PC-3 (cell line): ENCODE data around the gene C2orf15. TPM values are rescaled to one million over a fixed set of nuclear protein-coding genes. Genes with fewer than 3 reads are reported as not detected.

Source experiments
- ATAC-seq: fragments of 200-7000 bp; cut with Tn5 transposase; 2 replicates; pipeline ENCODE4 v1.9.1; 2020; ENCODE audit warnings: mild to moderate bottlenecking, moderate library complexity
- Bru-seq: library from RNA; stranded (reverse); fragments of 400-500 nt; gene quantifications from one replicate; lab custom pipeline; 2021; lab: Mats Ljungman, UMichigan
- BruChase-seq, 2 experiments: library from RNA; stranded (reverse); fragments of 400-500 nt; gene quantifications; one replicate each; lab custom pipeline; 2021; lab: Mats Ljungman, UMichigan
- BruUV-seq: library from RNA; stranded (reverse); fragments of 400-500 nt; replicated peaks from 2 replicates; lab custom pipeline; 2021; lab: Mats Ljungman, UMichigan
- CTCF ChIA-PET: fragments of 300-600 bp; sonication (Branson Sonifier 250); formaldehyde crosslinking; loops from one replicate; lab custom pipeline; 2022; ENCODE audit warnings: antibody characterized with exemption; lab: Charles Lee
- POLR2A ChIA-PET: fragments of 300-600 bp; sonication (Branson Sonifier 250); formaldehyde crosslinking; loops from one replicate; lab custom pipeline; 2022; ENCODE audit warnings: antibody characterized with exemption; ENCODE audit not compliant: unreplicated experiment; lab: Charles Lee
- DNase-seq: peaks from one replicate; pipeline ENCODE4 v3.0.0-alpha.2; 2015
- H2AFZ ChIP-seq: fragments of 300-600 bp; sonication (generic); 2 replicates; pipeline ENCODE4 v1.6.0; 2016; ENCODE audit warnings: antibody characterized with exemption, low read length
- H3F3A ChIP-seq: fragments of 300-600 bp; sonication (generic); one replicate; pipeline ENCODE4 v1.6.0; 2017; ENCODE audit warnings: antibody characterized with exemption, low read length, control low read depth, mild to moderate bottlenecking; ENCODE audit not compliant: unreplicated experiment
- H3K27ac ChIP-seq: fragments of 300-600 bp; sonication (generic); 2 replicates; pipeline ENCODE4 v1.5.1; 2016; ENCODE audit warnings: mild to moderate bottlenecking, low read length
- H3K27me3 ChIP-seq: fragments of 300-600 bp; sonication (generic); 2 replicates; pipeline ENCODE4 v1.6.1; 2016; ENCODE audit warnings: low read length, mixed read lengths
- H3K36me3 ChIP-seq: fragments of 300-600 bp; sonication (generic); 2 replicates; pipeline ENCODE4 v1.6.1; 2016; ENCODE audit warnings: low read depth, mixed run types, low read length, mixed read lengths
- H3K4me1 ChIP-seq: fragments of 300-600 bp; sonication (generic); 2 replicates; pipeline ENCODE4 v1.5.1; 2016; ENCODE audit warnings: low read length; ENCODE audit not compliant: insufficient read depth
- H3K4me2 ChIP-seq: fragments of 300-600 bp; sonication (generic); 2 replicates; pipeline ENCODE4 v1.6.0; 2016; ENCODE audit warnings: low read length
- H3K4me3 ChIP-seq: fragments of 300-600 bp; sonication (generic); 2 replicates; pipeline ENCODE4 v1.5.1; 2016; ENCODE audit warnings: mild to moderate bottlenecking, low read length, mixed read lengths
- H3K79me2 ChIP-seq: fragments of 300-600 bp; sonication (generic); 2 replicates; pipeline ENCODE4 v1.6.1; 2017; ENCODE audit warnings: low read length, mixed read lengths
- H3K9ac ChIP-seq: fragments of 300-600 bp; sonication (generic); 2 replicates; pipeline ENCODE4 v1.6.0; 2016; ENCODE audit warnings: mild to moderate bottlenecking, low read length
- H3K9me2 ChIP-seq: fragments of 300-600 bp; sonication (generic); replicated peaks from 2 replicates; pipeline ENCODE4 v1.6.1; 2016; ENCODE audit warnings: mixed run types, low read length, mixed read lengths
- H3K9me3 ChIP-seq: fragments of 300-600 bp; sonication (generic); 2 replicates; pipeline ENCODE4 v1.6.1; 2016; ENCODE audit warnings: low read length, mixed read lengths
- H4K20me1 ChIP-seq: fragments of 300-600 bp; sonication (generic); 2 replicates; pipeline ENCODE4 v1.6.1; 2016; ENCODE audit warnings: low read length, mixed read lengths
- EZH2 ChIP-seq: fragments of 300-600 bp; sonication (generic); IDR thresholded peaks from one replicate; pipeline ENCODE4 v1.6.1; 2017; ENCODE audit warnings: antibody characterized with exemption, mild to moderate bottlenecking, low read length; ENCODE audit not compliant: unreplicated experiment
- EZH2phosphoT487 ChIP-seq: fragments of 300-600 bp; sonication (generic); IDR thresholded peaks from 2 replicates; pipeline ENCODE4 v1.6.1; 2018; ENCODE audit warnings: mild to moderate bottlenecking, antibody characterized with exemption, low read length, borderline replicate concordance
- intact Hi-C: fragments of 100-400 bp; cut with micrococcal nuclease; formaldehyde crosslinking; loops from 2 replicates; pipeline ENCODE4 v1.9.0; 2023
- long read RNA-seq: library from polyadenylated mRNA; unstranded; transcript quantifications from one replicate; pipeline ENCODE4 v2.0.0, GENCODE V29; 2021; ENCODE audit not compliant: unreplicated experiment
- total RNA-seq: library from RNA; depleted of rRNA; stranded (reverse); fragments of >200 nt; gene quantifications from 2 replicates; pipeline ENCODE4 v1.2.3, GENCODE V29; 2014; rRNA removed
- TF ChIP-seq, protein P1 (sequence below): fragments of 300-600 bp; sonication (generic); conservative IDR thresholded peaks from 2 replicates; pipeline ENCODE4 v1.5.1; 2017; ENCODE audit warnings: antibody characterized with exemption, low read depth, mild to moderate bottlenecking, low read length

Gene C2orf15, protein sequence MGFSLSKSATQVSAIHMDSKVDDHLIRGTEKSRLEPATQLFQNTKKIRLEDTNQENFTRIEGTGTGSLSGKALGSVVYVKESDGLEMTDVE
- 3.3 and 4.4 TPM in 2 replicates for total RNA-seq
- Bru-seq, nascent RNA: percentile 68 among the genes with signal in this experiment
- BruChase-seq, experiment 1, labeled RNA remaining after a 6-hour chase: percentile 91 among the genes with signal in this experiment
- BruChase-seq, experiment 2, labeled RNA remaining after a 2-hour chase: percentile 81 among the genes with signal in this experiment
- long read RNA-seq, transcript C2orf15-201 (4 exons, 1,667 nt): major isoform, 9 of 12 reads
- long read RNA-seq, partial matches to known transcripts: 1 of 12 reads
- long read RNA-seq, other reads (novel, unspliced or antisense): 0 of 12 reads

DNA sequence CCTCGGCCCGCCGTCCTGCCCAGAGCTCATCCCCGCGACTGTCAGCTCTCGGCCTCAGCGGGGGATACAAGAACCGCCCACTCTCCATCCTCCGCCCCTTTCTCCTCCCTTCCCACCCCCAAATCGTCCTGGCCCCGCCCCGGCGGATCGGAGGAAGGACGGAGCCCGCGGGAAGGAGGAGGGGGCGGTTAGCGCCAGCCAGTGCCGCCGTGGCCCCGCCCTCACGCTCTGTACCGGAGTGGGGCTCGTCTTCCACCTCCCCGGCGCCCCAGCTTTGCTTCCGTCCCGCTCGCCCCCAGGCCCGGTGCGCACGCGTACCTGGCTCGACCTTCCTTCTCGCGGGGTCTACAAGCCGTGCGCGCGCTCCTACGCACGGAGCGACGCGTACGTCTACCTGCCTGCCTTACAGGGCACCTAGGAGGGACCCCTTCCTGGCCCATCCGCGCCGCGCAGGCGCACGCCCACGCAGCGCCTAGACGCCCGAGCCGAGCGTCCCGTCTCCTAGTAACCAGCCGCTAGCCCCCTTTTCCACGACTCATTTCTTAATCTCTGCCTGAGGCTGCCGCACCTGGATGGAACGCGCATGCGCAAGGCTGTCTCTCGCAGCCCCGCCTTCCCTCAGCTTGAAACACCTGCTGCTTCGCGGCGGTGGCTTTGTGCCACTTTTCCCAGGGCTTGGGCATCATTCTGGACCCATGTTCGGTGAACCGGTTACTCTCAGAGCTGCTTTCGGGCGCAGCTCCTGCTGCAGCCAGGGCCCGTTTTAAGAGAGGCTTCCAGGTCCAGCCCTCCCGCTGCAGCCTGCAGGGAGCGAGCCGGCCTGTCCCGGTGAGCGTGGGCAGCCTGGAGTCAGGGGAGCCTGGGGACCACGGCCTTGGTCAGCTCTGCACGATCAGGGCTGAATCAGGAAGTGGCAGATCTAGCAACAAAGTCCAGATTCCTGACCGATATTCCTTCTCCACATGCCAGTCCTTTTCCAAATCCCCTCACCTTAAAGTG is at the start of gene C2orf15:
Gene C2orf15, plus strand, starts transcription at position 598 of the 999 bp plus-strand sequence. CDS start 8,852 bp downstream, outside the sequence.
- POLR2A ChIA-PET: interaction anchor here (0.7 to 1.1 kb wide), 3 partner anchors 13 to 1422 kb away, joined by 3 read pairs; partner anchors contain the start of genes LIPT1, PDCL3 and TSGA10
- BruUV-seq: TSS peak; percentile 51
- intact Hi-C loops: loop anchor here (1.0 to 2.0 kb wide), 2 partner anchors 13 to 40 kb away; partner anchors contain the start of genes LIPT1, MITD1, MRPL30 and TSGA10
- Histone ChIP-seq H3F3A (no peaks in the 10 kb centered on the region), H3K4me3 (peak within 1 kb of the TSS; percentile 88), H3K79me2 (peaks cover 26% of the 10 kb centered on the region), H3K9me2 (no peaks in the 10 kb centered on the region), H3K9me3 (no peaks in the 10 kb centered on the region), H4K20me1 (no peaks in the 10 kb centered on the region), H3K36me3 (no peaks in the 10 kb centered on the region), H3K4me2 (peak within 1 kb of the TSS; percentile 98), H3K4me1 (peaks cover 20% of the 10 kb centered on the region), H3K27ac (peak within 1 kb of the TSS; percentile 48), H2AFZ (peak within 1 kb of the TSS; percentile 95), H3K27me3 (no peaks in the 10 kb centered on the region), H3K9ac (peak within 1 kb of the TSS; percentile 71)
- CTCF ChIA-PET: interaction anchor here (0.6 to 1.6 kb wide), 4 partner anchors 14 to 56 kb away, joined by 3 to 9 read pairs (median 4); partner anchors contain the start of genes LIPT1 and TSGA10
- TF ChIP-seq EZH2phosphoT487 (no peak), EZH2 (no peak)
- TF ChIP-seq, protein P1, sequence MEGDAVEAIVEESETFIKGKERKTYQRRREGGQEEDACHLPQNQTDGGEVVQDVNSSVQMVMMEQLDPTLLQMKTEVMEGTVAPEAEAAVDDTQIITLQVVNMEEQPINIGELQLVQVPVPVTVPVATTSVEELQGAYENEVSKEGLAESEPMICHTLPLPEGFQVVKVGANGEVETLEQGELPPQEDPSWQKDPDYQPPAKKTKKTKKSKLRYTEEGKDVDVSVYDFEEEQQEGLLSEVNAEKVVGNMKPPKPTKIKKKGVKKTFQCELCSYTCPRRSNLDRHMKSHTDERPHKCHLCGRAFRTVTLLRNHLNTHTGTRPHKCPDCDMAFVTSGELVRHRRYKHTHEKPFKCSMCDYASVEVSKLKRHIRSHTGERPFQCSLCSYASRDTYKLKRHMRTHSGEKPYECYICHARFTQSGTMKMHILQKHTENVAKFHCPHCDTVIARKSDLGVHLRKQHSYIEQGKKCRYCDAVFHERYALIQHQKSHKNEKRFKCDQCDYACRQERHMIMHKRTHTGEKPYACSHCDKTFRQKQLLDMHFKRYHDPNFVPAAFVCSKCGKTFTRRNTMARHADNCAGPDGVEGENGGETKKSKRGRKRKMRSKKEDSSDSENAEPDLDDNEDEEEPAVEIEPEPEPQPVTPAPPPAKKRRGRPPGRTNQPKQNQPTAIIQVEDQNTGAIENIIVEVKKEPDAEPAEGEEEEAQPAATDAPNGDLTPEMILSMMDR: no peak
- ATAC-seq (peak; percentile 87), DNase-seq (peak; percentile 93)

DNA sequence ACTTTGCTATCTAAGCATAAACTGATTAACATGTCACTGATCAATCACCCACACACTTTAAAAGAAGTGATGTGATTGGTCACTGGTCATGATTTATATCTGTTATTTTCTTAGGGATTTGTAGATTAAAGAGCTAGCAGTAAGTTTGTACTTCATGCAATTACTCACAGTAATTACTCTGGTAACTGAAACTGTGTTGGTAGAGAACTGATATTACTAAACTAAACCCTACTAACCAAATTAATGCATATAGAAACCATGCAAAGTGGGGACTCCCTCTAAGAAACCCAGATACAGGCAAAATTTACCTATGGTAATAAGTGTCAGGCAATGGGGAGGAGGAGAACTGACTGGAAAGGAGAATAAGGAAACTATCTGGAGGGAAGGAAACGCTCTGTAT is 44.8 kb upstream of the C2orf15 start:
- H3K36me3 ChIP-seq: no peaks in the 10 kb centered on the region
- no peaks in the 10 kb centered on the region for H3K79me2 ChIP-seq
- no peak overlapping the region for H3K9ac ChIP-seq
- H3F3A ChIP-seq: no peaks in the 10 kb centered on the region
- no peak overlapping the region for H3K4me3 ChIP-seq
- intact Hi-C loops: no loop called here
- H2AFZ ChIP-seq: no peak overlapping the region
- no peak for ATAC-seq
- H3K27me3 ChIP-seq: no peaks in the 10 kb centered on the region
- no TSS peak for BruUV-seq
- ChIA-PET POLR2A (no interaction called here), CTCF (no interaction called here)
- H3K4me1 ChIP-seq: no peaks in the 10 kb centered on the region
- no peaks in the 10 kb centered on the region for H4K20me1 ChIP-seq
- no peaks in the 10 kb centered on the region for H3K9me2 ChIP-seq
- H3K27ac ChIP-seq: no peak overlapping the region
- no peak for TF ChIP-seq EZH2
- no peak for TF ChIP-seq EZH2phosphoT487
- H3K9me3 ChIP-seq: 0 out of 2 replicates have a peak, but pooled peaks cover 5% of the 10 kb centered on the region
- DNase-seq: no peak
- H3K4me2 ChIP-seq: no peak overlapping the region

DNA sequence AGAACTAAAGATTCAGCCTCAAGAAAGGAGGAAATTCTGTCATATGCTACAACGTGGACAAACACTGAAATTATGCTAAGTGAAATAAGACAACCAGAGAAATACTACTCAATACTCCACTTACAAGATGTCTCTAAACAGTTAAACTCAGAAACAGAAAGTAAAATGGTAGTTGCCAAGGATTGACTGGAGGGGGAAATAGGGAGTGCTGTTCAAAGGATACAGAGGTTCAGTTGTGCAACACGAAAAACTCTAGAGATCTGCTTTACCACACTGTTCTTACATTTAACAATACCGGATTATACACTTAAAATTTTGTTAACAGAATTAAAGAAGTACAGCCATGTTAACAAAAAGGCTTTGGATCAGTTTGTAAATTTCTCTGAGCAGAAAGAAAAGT is 39.8 kb upstream of the C2orf15 start:
- CTCF ChIA-PET: no interaction called here
- H3K4me2 ChIP-seq: no peak overlapping the region
- H3K36me3 ChIP-seq: no peaks in the 10 kb centered on the region
- TF ChIP-seq EZH2 (no peak), EZH2phosphoT487 (no peak)
- TF ChIP-seq, protein P1: no peak
- no TSS peak for BruUV-seq
- H3K9ac ChIP-seq: no peak overlapping the region
- no peak overlapping the region for H3K4me3 ChIP-seq
- no peaks in the 10 kb centered on the region for H3K9me3 ChIP-seq
- peaks cover 2% of the 10 kb centered on the region; the same call in 1 of the 2 replicates for H3K4me1 ChIP-seq
- H2AFZ ChIP-seq: no peak overlapping the region
- intact Hi-C loops: no loop called here
- no peaks in the 10 kb centered on the region for H3K79me2 ChIP-seq
- H3F3A ChIP-seq: no peaks in the 10 kb centered on the region
- no peaks in the 10 kb centered on the region for H4K20me1 ChIP-seq
- ATAC-seq: no peak
- POLR2A ChIA-PET: no interaction called here
- no peaks in the 10 kb centered on the region for H3K9me2 ChIP-seq
- H3K27me3 ChIP-seq: no peaks in the 10 kb centered on the region
- DNase-seq: no peak
- no peak overlapping the region for H3K27ac ChIP-seq
